ENCODE results near the gene USP22. TPM values are rescaled to one million over a fixed set of nuclear protein-coding genes. Genes with fewer than 3 reads are reported as not detected.

USP22 gene
- total RNA-seq, 1 experiment from 2014 or later = 94.3 TPM

- no peak for DNase-seq (ENCODE audit: low spot score)
These were observed 6.6 kb upstream of the USP22 start for GRCh38 chr17:21049457-21049856.

DNA sequence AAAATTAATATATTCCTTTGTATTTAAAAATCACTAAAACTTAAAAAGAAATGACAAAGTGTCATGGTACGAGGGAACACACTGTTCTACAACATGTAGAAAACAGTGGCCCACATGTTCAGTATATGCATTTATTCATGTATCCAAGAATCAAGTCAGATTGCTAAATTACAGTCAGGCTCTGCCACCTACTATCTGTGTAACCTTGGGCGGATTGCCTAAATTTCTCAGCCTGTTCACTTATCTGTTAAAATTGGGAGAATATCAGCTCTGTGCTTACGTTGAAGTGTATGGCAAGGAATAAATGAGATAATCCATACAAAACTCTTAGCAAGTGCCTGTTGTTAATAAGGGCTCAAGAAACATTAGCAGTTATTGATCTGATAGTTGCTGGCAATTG lies 3.4 kb upstream of the USP22 start:
- DNase-seq (ENCODE audit: low spot score) = no peak

GRCh38 chr17:21044971-21045370 lies 2.2 kb upstream of the USP22 start:
- DNase-seq (ENCODE audit: low spot score) = no peak

DNA sequence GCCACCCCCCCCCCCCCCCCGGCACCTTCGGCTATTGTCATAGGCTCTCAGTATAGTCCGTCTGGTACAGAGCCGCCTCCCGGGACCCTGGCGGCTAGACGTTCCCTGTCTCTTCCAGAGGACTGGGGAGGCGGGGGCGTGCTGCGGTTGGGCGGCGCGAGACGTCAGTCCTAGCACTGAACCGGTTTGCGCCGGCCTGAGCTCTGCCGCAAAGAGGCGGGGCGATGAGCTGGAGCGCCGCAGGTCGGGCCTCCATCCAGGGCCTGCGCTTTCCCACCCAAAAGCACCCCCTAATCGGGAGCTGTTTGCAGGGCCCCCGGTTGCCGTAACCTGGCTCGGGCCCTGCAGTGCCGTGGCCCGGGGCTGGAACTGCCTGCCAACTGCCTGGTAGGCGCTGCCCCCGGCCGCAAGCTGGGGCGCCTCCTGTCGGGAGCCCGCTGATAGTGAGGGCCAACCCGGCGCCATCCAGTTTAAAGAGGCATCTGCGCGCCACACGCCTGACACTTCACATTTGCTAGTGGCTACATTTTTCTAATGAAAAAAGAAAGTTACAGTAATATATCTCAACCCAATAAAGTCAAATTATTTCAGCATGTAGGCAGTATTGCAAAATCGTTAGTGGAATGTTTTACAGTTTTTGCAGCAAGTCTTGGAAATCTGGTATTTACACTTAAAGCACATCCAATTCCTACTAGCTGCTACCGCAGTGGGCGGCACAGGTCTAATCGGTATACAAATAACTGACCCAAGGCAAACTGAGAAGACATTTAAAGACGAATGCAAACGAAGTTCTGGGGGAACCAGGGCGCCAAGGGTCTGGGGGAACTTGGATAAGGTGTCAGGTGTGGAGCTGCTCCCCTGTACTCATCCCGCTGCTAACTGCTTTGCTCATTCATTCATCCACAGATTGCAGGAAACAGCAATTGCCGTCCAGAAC lies 753 bp upstream of the USP22 start:
- peak; percentile 91 for DNase-seq (ENCODE audit: low spot score)

DNA sequence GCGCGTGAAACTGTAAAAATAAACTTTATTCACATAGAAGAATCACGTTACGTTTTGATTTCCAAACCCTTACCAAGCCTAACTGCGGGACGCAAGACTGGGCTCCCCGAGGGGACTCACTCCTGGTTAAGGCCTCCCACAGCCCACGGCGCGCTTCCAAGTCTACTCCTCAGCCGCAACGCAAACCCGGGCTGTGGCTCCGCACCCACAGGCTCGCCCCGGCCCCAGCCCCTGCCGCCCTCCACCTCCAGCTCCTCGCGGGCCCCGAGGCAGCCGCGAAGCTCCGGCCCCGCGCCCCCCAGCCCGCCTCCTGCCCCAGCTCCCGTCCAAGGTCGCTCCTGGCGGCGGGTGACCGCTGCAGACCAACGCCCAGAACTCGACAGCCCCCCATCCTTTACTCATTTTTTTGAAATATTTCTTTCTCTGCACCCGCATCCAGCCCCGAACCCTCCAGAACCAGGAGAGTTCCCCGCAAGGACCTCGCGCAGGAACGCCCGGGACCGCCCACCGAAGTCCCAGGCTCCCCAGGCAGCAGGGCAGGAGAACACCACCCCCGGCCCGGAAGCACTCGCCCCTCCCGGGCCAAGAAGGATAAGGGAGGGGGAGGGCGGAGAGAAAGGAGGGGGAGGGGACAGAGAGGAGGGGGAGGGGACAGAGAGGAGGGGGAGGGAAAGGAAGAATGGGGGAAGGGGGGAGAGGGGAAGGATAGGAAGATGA lies 912 bp downstream of the USP22 start:
- peak; percentile 49 for DNase-seq (ENCODE audit: low spot score)

DNA sequence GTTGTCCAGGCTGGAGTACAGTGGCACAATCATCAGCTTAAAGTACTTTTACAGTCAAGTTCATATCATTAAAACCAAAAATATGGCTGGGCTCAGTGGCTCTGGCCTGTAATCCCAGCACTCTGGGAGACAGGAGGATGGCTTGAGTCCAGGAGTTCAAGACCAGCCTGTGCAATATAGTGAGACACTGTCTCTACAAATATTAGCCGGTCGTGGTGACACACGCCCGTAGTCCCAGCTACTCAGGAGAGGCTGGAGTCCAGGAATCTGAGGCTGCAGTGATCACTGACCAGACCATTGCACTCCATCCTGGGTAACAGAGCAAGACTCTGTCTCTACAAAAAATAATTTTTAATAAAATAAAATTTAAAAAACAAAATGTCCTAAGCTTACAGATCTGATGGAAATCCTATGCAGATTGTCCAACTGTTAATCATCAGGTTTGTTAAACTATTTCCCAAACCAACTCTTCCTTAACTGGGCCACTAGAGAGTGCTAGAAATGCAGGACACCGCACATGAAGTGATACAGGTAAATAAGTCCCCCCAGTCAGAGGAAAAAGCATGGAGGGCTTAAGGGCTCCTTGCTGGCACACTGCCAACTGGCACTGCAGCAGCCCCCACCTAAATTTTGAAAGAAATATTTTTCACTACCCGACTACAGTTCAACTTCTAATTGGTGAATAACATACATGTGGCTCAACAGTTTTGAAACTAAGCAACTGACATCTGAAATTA lies 2.8 kb downstream of the USP22 start:
- peak; percentile 42 for DNase-seq (ENCODE audit: low spot score)

DNA sequence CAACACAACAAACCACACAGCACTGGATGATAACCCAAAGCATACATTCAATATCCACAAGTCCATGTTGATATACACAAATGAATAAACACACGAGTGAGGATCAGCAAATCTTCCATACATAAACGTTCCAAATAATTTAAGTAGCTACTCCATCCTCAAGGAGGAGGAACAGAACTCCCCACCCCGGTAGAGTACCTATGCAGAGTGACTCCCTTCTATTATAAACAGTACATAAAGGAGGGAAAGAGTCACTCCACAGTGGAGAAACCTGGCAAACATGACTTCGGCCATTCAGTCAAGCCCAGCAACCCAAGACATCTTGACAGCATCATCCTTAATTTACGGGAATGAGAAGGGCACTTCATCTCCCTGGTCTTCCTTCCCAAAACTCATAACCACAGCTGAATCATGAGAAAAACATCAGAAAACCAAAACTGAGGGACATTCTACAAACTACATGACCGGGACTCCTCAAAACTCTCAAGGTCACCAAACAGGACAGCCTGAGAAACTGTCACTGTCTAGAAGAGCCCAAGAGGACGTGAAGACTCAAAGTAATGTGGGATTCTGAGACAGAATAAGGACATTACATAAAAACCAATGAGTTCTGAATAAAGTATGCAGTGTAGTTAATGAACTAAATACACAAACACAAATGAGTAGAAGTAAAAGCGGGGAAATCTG lies 5.6 kb downstream of the USP22 start:
- no peak for DNase-seq (ENCODE audit: low spot score)

DNA sequence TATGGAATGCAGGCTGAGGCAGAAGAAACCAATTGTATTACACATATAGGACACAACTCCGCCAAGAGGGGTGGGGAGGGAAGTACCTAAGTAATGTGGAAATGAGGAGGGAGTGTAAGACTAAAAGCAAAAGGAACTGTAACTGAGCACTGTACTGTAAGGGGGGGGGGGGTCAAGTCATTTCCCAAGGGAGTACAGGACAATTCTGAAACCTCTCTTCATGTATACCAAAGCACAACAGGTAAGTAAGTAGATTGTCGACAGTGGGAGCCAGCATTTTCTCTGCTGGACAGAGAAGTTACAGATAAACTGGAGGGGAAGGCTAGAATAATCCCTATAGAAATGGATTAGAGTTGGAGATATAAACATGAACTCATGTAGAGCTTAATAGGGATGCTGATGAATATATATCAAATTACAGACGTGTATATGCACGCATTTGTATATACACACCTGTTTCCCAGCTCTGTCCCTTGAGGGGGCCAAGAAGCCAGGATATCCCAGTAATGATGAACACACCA lies 6.4 kb downstream of the USP22 start:
- no peak for DNase-seq (ENCODE audit: low spot score)

- no peak for DNase-seq (ENCODE audit: low spot score)
These were observed 7.4 kb downstream of the USP22 start for GRCh38 chr17:21035406-21035805.

DNA sequence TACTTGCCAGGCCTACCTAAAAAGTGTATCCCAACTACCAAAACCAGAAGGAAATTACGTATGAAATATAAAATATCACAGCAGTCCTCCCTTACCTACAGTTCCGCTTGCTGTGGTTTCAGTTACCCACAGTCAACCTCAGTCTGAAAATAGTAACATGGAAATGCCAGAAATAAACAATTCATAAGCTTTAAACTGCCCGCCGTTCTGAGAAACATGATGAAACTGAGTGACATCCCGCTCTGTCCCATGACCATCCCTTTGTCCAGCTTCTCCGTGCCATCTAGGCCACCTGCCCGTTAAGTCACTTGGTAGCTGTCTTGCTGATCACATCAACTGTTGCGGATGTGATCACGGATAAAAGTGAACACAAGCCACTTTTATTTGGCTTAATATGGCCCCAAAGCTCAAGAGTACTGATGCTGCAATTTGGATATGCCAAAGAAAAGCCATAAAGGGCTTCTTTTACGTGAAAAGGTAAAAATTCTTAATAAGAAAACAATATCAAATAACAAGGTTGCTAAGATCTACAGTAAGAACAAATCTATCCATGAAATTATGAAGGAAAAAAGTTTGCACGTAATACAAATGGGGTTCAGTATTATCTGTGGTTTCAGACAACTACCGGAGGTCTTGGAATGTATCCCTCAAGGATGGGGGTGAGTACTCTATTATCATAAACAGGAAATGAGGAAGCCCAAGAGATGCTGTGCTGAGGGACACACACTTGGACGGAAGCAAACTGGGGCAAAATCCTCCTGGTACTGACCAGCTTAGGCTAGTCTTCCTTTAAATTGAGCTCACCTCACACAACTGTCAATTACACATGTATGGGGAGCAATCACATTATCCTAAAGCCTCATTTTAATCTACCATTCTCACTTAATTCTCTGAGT lies 8.2 kb downstream of the USP22 start:
- no peak for DNase-seq (ENCODE audit: low spot score)

GRCh38 chr17:21033350-21033749 lies 9.5 kb downstream of the USP22 start:
- no peak for DNase-seq (ENCODE audit: low spot score)

- DNase-seq (ENCODE audit: low spot score) = no peak
These were observed 10.9 kb downstream of the USP22 start for GRCh38 chr17:21031756-21032396.

GRCh38 chr17:21030375-21030774 lies 12.4 kb downstream of the USP22 start:
- DNase-seq (ENCODE audit: low spot score) = no peak

GRCh38 chr17:21029515-21029914 lies 13.3 kb downstream of the USP22 start:
- no peak for DNase-seq (ENCODE audit: low spot score)

DNA sequence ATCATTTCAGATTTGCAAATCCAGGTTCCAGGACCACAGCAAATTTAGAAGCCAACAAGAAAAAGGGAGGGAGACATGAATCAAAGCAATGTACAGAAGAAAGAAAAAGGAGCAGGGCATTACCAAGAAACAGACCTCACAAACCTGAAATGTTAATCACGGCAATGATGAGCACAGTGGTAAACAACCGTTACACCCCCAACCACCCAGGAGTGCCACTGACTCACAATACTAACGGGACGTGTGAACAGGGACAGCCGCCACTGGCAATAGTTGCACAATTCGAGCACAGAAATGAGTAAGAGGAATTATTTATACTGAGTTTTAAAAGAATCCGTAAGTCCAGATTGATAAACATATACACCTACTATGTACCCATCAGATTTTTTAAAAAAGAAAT lies 13.8 kb downstream of the USP22 start:
- DNase-seq (ENCODE audit: low spot score) = no peak

- DNase-seq (ENCODE audit: low spot score) = no peak
These were observed 14.6 kb downstream of the USP22 start for GRCh38 chr17:21028192-21028591.

DNA sequence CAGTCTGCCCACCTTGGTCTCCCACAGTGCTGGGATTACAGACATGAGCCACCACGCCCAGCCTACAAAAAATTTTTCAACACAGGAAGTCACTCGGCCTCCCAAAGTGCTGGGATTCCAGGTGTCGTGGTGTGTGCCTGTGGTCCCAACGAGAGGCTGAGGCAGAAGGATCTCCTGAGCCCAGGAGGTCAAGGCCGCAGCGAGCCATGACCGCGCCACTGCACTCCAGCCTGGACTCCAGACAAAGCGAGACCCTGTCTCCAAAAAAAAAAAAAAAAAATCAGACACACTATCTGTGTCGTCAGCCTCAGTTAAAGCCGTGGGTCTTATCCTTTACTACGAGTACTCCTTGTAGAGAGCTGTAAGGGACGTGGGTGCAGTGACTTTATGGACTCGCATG lies 15.8 kb downstream of the USP22 start:
- no peak for DNase-seq (ENCODE audit: low spot score)

DNA sequence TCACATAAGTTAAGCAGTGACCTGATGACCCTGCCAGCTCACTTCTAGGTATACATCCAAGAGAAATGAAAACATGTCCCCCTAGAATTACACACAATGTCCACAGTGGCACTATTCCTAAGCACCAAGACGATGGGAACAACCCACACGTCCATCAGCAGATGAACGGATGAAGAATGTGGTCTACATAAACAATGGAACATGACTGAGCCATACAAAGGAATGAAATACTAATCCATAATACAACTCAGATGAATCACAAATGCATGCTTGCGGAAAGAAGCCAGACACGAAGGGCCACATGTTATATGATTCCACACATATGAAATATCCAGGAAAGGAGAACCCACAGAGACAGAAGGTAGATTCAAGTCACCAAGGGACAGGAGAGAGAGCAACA lies 17.4 kb downstream of the USP22 start:
- DNase-seq (ENCODE audit: low spot score) = no peak

DNA sequence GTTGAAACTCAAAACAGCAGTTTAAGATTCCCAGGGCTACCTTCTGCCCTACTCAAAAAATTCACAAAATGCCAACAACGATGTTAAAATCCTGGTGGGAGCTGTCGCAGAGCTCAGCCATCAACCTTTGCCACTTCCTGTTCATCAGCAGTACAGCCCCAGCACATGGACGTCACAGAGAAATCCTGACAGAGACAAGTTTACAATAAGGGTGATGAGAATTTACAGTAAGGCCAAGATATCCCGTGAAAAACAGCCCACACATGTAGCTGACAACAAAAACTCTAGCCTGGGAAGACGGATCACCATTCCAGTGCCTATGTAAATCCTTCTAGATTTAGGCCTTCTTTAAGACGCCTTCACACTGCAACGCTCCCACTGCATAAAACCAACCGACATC lies 18.8 kb downstream of the USP22 start:
- DNase-seq (ENCODE audit: low spot score) = no peak
